SU-DHL-6 (cell line): ENCODE results near the gene KCNJ9.

Experiments
- H2AFZ ChIP-seq: fragments of 200-600 bp; sonication (generic); 2 replicates; pipeline ENCODE4 v1.6.1; 2014; ENCODE audit warnings: low read depth, mild to moderate bottlenecking, moderate library complexity, mixed read lengths, antibody characterized with exemption, low read length; ENCODE audit not compliant: severe bottlenecking
- H3F3A ChIP-seq: fragments of 200-600 bp; shearing (Covaris generic); 2 replicates; pipeline ENCODE4 v1.6.0; 2016; ENCODE audit warnings: antibody characterized with exemption, mild to moderate bottlenecking; ENCODE audit not compliant: insufficient read depth
- H3K27ac ChIP-seq: fragments of 200-600 bp; sonication (generic); 2 replicates; pipeline ENCODE4 v1.5.1; 2016; ENCODE audit warnings: low read depth, mild to moderate bottlenecking, low read length, moderate library complexity, mixed read lengths
- H3K27me3 ChIP-seq: fragments of 200-600 bp; sonication (generic), shearing (Covaris generic); 2 replicates; pipeline ENCODE4 v1.6.0; 2014; ENCODE audit warnings: mild to moderate bottlenecking, low read length
- H3K36me3 ChIP-seq: fragments of 200-600 bp; sonication (generic); 2 replicates; pipeline ENCODE4 v1.6.1; 2014; ENCODE audit warnings: mild to moderate bottlenecking, low read length, mixed read lengths
- H3K4me2 ChIP-seq: fragments of 300-600, 200-600 bp; shearing (Covaris generic), sonication (generic); 2 replicates; pipeline ENCODE4 v1.6.0; 2014; ENCODE audit warnings: low read length, low read depth, mild to moderate bottlenecking; ENCODE audit not compliant: poor library complexity, severe bottlenecking
- H3K4me3 ChIP-seq: fragments of 200-600 bp; sonication (generic); 2 replicates; pipeline ENCODE4 v1.5.1; 2014; ENCODE audit warnings: antibody characterized with exemption, low read length, mild to moderate bottlenecking, mixed read lengths; ENCODE audit not compliant: insufficient read depth, poor library complexity, severe bottlenecking
- H3K79me2 ChIP-seq: fragments of 200-600 bp; sonication (generic); 2 replicates; pipeline ENCODE4 v1.6.1; 2014; ENCODE audit warnings: mild to moderate bottlenecking, low read length, moderate library complexity; ENCODE audit not compliant: insufficient read depth
- H3K9ac ChIP-seq: fragments of 200-600 bp; sonication (generic); 2 replicates; pipeline ENCODE4 v1.7.0; 2014; ENCODE audit warnings: mild to moderate bottlenecking, low read length
- H3K9me2 ChIP-seq: fragments of 200-600 bp; sonication (generic); replicated peaks from 2 replicates; pipeline ENCODE4 v1.6.1; 2014; ENCODE audit warnings: low read length; ENCODE audit not compliant: insufficient read depth
- H3K9me3 ChIP-seq: fragments of 200-600 bp; sonication (generic); 2 replicates; pipeline ENCODE4 v1.6.1; 2014; ENCODE audit warnings: low read length, mixed read lengths; ENCODE audit not compliant: insufficient read depth
- H4K20me1 ChIP-seq: fragments of 200-600 bp; sonication (generic); 2 replicates; pipeline ENCODE4 v1.6.1; 2014; ENCODE audit warnings: low read depth, mild to moderate bottlenecking, antibody characterized with exemption, low read length, moderate library complexity, mixed read lengths
- CTCF ChIP-seq: fragments of 200-600 bp; sonication (generic); IDR thresholded peaks from one replicate; pipeline ENCODE4 v1.5.1; 2017; ENCODE audit warnings: antibody characterized with exemption, mild to moderate bottlenecking, low read length, moderate library complexity; ENCODE audit not compliant: insufficient read depth, poor library complexity, severe bottlenecking
- EZH2phosphoT487 ChIP-seq: fragments of 200-600 bp; sonication (generic), shearing (Covaris generic); conservative IDR thresholded peaks from 2 replicates; pipeline ENCODE4 v1.6.1; 2018; ENCODE audit warnings: mild to moderate bottlenecking, antibody characterized with exemption, low read length, moderate library complexity, mixed read lengths

KCNJ9 gene

GRCh38 chr1:160129966-160130365 lies 48.6 kb downstream of the KCNJ9 start:
- Histone ChIP-seq H2AFZ (no peak overlapping the region), H3K79me2 (no peaks in the 10 kb centered on the region), H3K9ac (no peak overlapping the region), H3K36me3 (no peaks in the 10 kb centered on the region), H3K27ac (no peak overlapping the region), H4K20me1 (no peaks in the 10 kb centered on the region), H3K4me3 (no peak overlapping the region), H3K9me3 (no peaks in the 10 kb centered on the region), H3K4me2 (no peak overlapping the region), H3K9me2 (no peaks in the 10 kb centered on the region), H3F3A (no peaks in the 10 kb centered on the region), H3K27me3 (no peaks in the 10 kb centered on the region)
- no peak for TF ChIP-seq EZH2phosphoT487
- no peak for TF ChIP-seq CTCF

- Histone ChIP-seq H3K27ac (no peak overlapping the region), H3K9ac (no peak overlapping the region), H4K20me1 (no peaks in the 10 kb centered on the region), H3K27me3 (no peaks in the 10 kb centered on the region), H2AFZ (no peak overlapping the region), H3K4me2 (no peak overlapping the region), H3K9me2 (no peaks in the 10 kb centered on the region), H3K4me3 (no peak overlapping the region), H3K9me3 (no peaks in the 10 kb centered on the region), H3K36me3 (no peaks in the 10 kb centered on the region), H3K79me2 (no peaks in the 10 kb centered on the region), H3F3A (no peaks in the 10 kb centered on the region)
- TF ChIP-seq EZH2phosphoT487 (no peak), CTCF (no peak)
These were observed 49.1 kb downstream of the KCNJ9 start for GRCh38 chr1:160130486-160130885.

- H3K4me3 ChIP-seq = no peak overlapping the region
- H3K79me2 ChIP-seq = no peaks in the 10 kb centered on the region
- H3K9me3 ChIP-seq = no peaks in the 10 kb centered on the region
- H4K20me1 ChIP-seq = no peaks in the 10 kb centered on the region
- no peak overlapping the region for H3K4me2 ChIP-seq
- no peaks in the 10 kb centered on the region for H3F3A ChIP-seq
- no peak overlapping the region for H3K27ac ChIP-seq
- H3K9ac ChIP-seq = no peak overlapping the region
- no peak overlapping the region for H2AFZ ChIP-seq
- H3K36me3 ChIP-seq = no peaks in the 10 kb centered on the region
- TF ChIP-seq CTCF = no peak
- TF ChIP-seq EZH2phosphoT487 = no peak
- no peaks in the 10 kb centered on the region for H3K27me3 ChIP-seq
- no peaks in the 10 kb centered on the region for H3K9me2 ChIP-seq
These were observed 49.6 kb downstream of the KCNJ9 start for GRCh38 chr1:160130939-160131338.
